Fibroblast of lung (primary cell): Measurements from ENCODE around the gene SLC5A10. TPM values are rescaled to one million over a fixed set of nuclear protein-coding genes. Genes with fewer than 3 reads are reported as not detected.

Experiments
- DNase-seq, 2 donors: peaks; one replicate each; pipeline versions ENCODE4 v3.0.0 to v3.0.0-alpha.2; 2010; ENCODE audit warnings: low read depth in 2 of 2
- H2AFZ ChIP-seq: 2 replicates; pipeline ENCODE4 v1.5.1; 2012; ENCODE audit warnings: low read length, control low read depth, inconsistent platforms
- H3K27ac ChIP-seq: 2 replicates; pipeline ENCODE4 v1.5.1; 2011; ENCODE audit warnings: low read length, control low read depth; ENCODE audit not compliant: insufficient read depth
- H3K27me3 ChIP-seq: 2 replicates; pipeline ENCODE4 v1.5.1; 2011; ENCODE audit warnings: mild to moderate bottlenecking, low read length; ENCODE audit not compliant: control insufficient read depth, insufficient read depth
- H3K36me3 ChIP-seq: 2 replicates; pipeline ENCODE4 v1.5.1; 2011; ENCODE audit warnings: low read length; ENCODE audit not compliant: control insufficient read depth, insufficient read depth
- H3K4me1 ChIP-seq: 2 replicates; pipeline ENCODE4 v1.5.1; 2011; ENCODE audit warnings: low read length; ENCODE audit not compliant: control insufficient read depth, insufficient read depth; ENCODE audit errors: extremely low read depth
- H3K4me2 ChIP-seq: 2 replicates; pipeline ENCODE4 v1.5.1; 2011; ENCODE audit warnings: low read length, control low read depth; ENCODE audit not compliant: insufficient read depth; ENCODE audit errors: extremely low read depth
- H3K4me3 ChIP-seq, 4 experiments: fragments of 200-600 bp in 1 of 4; sonication (generic) in 1 of 4; replicated peaks in 1 of 4; 2 replicates each; pipeline ENCODE4 v1.5.1; 2011 to 2016; ENCODE audit warnings: low read length in 4 of 4, low read depth in 3 of 4, mild to moderate bottlenecking in 3 of 4, control low read depth in 2 of 4, inconsistent platforms in 1 of 4, mixed read lengths in 1 of 4; ENCODE audit not compliant: insufficient read depth in 1 of 4; ENCODE audit errors: control extremely low read depth in 1 of 4
- H3K79me2 ChIP-seq: 2 replicates; pipeline ENCODE4 v1.5.1; 2012; ENCODE audit warnings: mild to moderate bottlenecking, low read length, inconsistent platforms; ENCODE audit not compliant: control insufficient read depth, insufficient read depth
- H3K9ac ChIP-seq: 2 replicates; pipeline ENCODE4 v1.5.1; 2011; ENCODE audit warnings: mild to moderate bottlenecking, low read length, control low read depth; ENCODE audit not compliant: insufficient read depth
- H3K9me3 ChIP-seq: 2 replicates; pipeline ENCODE4 v1.5.1; 2012; ENCODE audit warnings: low read depth, low read length; ENCODE audit not compliant: control insufficient read depth, insufficient read depth
- H4K20me1 ChIP-seq: 2 replicates; pipeline ENCODE4 v1.5.1; 2011; ENCODE audit warnings: low read length; ENCODE audit not compliant: control insufficient read depth, insufficient read depth; ENCODE audit errors: extremely low read depth
- CTCF ChIP-seq, 2 donors: IDR thresholded peaks in 1 of 2; conservative IDR thresholded peaks in 1 of 2; 1 replicate in 1 of 2; 2 replicates in 1 of 2; pipeline ENCODE4 v1.5.1; 2011 to 2012; ENCODE audit warnings: low read length in 2 of 2, control low read depth in 1 of 2, inconsistent platforms in 1 of 2, low read depth in 1 of 2, mild to moderate bottlenecking in 1 of 2
- EZH2 ChIP-seq: IDR thresholded peaks from 2 replicates; pipeline ENCODE4 v1.5.1; 2012; ENCODE audit warnings: low read length, control low read depth, mild to moderate bottlenecking; ENCODE audit errors: missing control alignments
- polyA plus RNA-seq, 2 donors: library from polyadenylated mRNA; depleted of rRNA in 1 of 2; stranded (reverse) in 1 of 2; unstranded in 1 of 2; fragments of >200 nt; gene quantifications; 2 replicates each; pipeline ENCODE4 v1.2.1, GENCODE V29; 2011 to 2012; ENCODE audit warnings: missing spikeins in 1 of 2
- total RNA-seq: library from RNA; depleted of rRNA; stranded (reverse); fragments of >200 nt; gene quantifications from 2 replicates; pipeline ENCODE4 v1.2.1, GENCODE V29; 2014

Gene SLC5A10
- total and polyA plus RNA-seq, 2 donors (not counting 1 experiment from before 2014, with no cell fraction given) = not detected

- H3K36me3 ChIP-seq = no peaks in the 10 kb centered on the region
- no peaks in the 10 kb centered on the region for H3K4me1 ChIP-seq
- no peak overlapping the region for H3K27ac ChIP-seq
- H3K9me3 ChIP-seq = no peaks in the 10 kb centered on the region
- peaks cover 23% of the 10 kb centered on the region for H3K27me3 ChIP-seq
- no peaks in the 10 kb centered on the region for H3K79me2 ChIP-seq
- H3K4me3 ChIP-seq = no peak overlapping the region
- TF ChIP-seq CTCF (conservative IDR thresholded peaks at IDR 0.05 in 1 of 2, IDR thresholded peaks at IDR 0.05 in 1 of 2; ENCODE audit: low read depth in 1 of 2, low read length in 2 of 2) (no peak), EZH2 (no peak)
- H4K20me1 ChIP-seq = no peaks in the 10 kb centered on the region
- H2AFZ ChIP-seq = no peak overlapping the region
- H3K9ac ChIP-seq = no peak overlapping the region
- no peak for DNase-seq
- H3K4me2 ChIP-seq = no peak overlapping the region
Observed at GRCh38 chr17:18950944-18951905, 740 bp upstream of the SLC5A10 start.

- Histone ChIP-seq H2AFZ (no peak overlapping the region), H3K27me3 (peaks cover 14% of the 10 kb centered on the region), H3K79me2 (no peaks in the 10 kb centered on the region), H3K9ac (no peak overlapping the region), H3K27ac (no peak overlapping the region), H4K20me1 (no peaks in the 10 kb centered on the region), H3K4me1 (no peaks in the 10 kb centered on the region), H3K4me3 (no peak overlapping the region), H3K4me2 (no peak overlapping the region), H3K9me3 (no peaks in the 10 kb centered on the region), H3K36me3 (no peaks in the 10 kb centered on the region)
- TF ChIP-seq CTCF (conservative IDR thresholded peaks at IDR 0.05 in 1 of 2, IDR thresholded peaks at IDR 0.05 in 1 of 2; ENCODE audit: low read depth in 1 of 2, low read length in 2 of 2) (no peak), EZH2 (no peak)
- DNase-seq = no peak
Observed at GRCh38 chr17:18953231-18953728, 1.3 kb downstream of the SLC5A10 start.

GRCh38 chr17:18954321-18954720, 2.4 kb downstream of the SLC5A10 start:
- DNase-seq = no peak

More at GRCh38 chr17:18954321-18954720, 2.4 kb downstream of the SLC5A10 start:
- Histone ChIP-seq H3K9me3 (no peaks in the 10 kb centered on the region), H4K20me1 (no peaks in the 10 kb centered on the region), H3K4me3 (no peak overlapping the region), H3K9ac (no peak overlapping the region), H2AFZ (no peak overlapping the region), H3K79me2 (no peaks in the 10 kb centered on the region), H3K27ac (no peak overlapping the region), H3K4me1 (no peaks in the 10 kb centered on the region), H3K4me2 (no peak overlapping the region), H3K36me3 (no peaks in the 10 kb centered on the region), H3K27me3 (peaks cover 14% of the 10 kb centered on the region)
- TF ChIP-seq CTCF (conservative IDR thresholded peaks at IDR 0.05 in 1 of 2, IDR thresholded peaks at IDR 0.05 in 1 of 2; ENCODE audit: low read depth in 1 of 2, low read length in 2 of 2) (no peak), EZH2 (no peak)
